GM13976 (cell line): ENCODE measurements around the gene PDCD6IP.

Source experiments
- DNase-seq: peaks from one replicate; pipeline ENCODE4 v3.0.0; 2012; ENCODE audit warnings: low spot score
- in situ Hi-C: fragments of 300-500 bp; cut with MboI; formaldehyde crosslinking; loops from one replicate; pipeline ENCODE4 v1.12.0; 2022; ENCODE audit warnings: low sequenced_read_pairs, mixed read lengths, inconsistent platforms; ENCODE audit not compliant: unreplicated experiment
- TF ChIP-seq, protein P1 (sequence below): IDR thresholded peaks from 2 replicates; pipeline ENCODE4 v1.5.1; 2012; ENCODE audit warnings: borderline replicate concordance, mild to moderate bottlenecking; ENCODE audit not compliant: insufficient read depth; ENCODE audit errors: extremely low read depth, missing control alignments, control extremely low read depth

PDCD6IP gene

DNA sequence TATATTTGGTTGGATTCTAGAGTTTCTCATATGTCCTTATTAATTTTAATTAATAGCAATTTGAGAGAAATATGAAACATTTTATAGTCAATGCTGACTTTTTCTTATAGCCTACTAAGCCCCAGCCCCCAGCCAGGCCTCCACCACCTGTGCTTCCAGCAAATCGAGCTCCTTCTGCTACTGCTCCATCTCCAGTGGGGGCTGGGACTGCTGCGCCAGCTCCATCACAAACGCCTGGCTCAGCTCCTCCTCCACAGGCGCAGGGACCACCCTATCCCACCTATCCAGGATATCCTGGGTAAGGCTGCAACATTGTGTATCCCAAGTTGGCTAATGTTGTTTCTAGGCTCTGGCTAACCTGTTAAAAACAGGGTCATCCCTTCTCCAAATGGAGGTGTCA is 66.7 kb downstream of the PDCD6IP start:
- no peak for DNase-seq
- TF ChIP-seq, protein P1, sequence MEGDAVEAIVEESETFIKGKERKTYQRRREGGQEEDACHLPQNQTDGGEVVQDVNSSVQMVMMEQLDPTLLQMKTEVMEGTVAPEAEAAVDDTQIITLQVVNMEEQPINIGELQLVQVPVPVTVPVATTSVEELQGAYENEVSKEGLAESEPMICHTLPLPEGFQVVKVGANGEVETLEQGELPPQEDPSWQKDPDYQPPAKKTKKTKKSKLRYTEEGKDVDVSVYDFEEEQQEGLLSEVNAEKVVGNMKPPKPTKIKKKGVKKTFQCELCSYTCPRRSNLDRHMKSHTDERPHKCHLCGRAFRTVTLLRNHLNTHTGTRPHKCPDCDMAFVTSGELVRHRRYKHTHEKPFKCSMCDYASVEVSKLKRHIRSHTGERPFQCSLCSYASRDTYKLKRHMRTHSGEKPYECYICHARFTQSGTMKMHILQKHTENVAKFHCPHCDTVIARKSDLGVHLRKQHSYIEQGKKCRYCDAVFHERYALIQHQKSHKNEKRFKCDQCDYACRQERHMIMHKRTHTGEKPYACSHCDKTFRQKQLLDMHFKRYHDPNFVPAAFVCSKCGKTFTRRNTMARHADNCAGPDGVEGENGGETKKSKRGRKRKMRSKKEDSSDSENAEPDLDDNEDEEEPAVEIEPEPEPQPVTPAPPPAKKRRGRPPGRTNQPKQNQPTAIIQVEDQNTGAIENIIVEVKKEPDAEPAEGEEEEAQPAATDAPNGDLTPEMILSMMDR, result no peak
- in situ Hi-C loops, result no loop called here

DNA sequence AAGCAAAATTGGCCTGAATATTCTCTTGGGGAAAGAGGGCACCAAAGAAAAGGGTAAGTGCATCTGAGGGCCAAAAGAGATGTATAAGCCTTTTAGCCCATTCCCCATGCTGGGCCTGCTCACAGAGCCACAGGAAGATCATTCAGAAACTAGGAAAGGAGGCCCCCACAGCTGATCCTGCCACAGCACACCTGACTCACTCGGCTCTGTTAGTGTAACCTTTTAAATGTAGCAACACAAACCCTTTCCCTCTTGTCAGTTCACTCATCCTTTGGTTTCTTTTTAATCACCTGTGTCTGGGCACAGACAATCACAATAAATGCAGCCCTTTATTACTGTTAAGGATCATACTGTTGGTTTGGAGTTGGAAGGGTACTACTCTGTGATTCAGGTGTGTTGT is 69.9 kb downstream of the PDCD6IP start:
- DNase-seq, result no peak
- in situ Hi-C loops, result no loop called here
- TF ChIP-seq, protein P1, result no peak

- no peak for DNase-seq
- TF ChIP-seq, protein P1, result no peak
- in situ Hi-C loops, result no loop called here
Observed at GRCh38 chr3:33869977-33870376, 71.5 kb downstream of the PDCD6IP start.

DNA sequence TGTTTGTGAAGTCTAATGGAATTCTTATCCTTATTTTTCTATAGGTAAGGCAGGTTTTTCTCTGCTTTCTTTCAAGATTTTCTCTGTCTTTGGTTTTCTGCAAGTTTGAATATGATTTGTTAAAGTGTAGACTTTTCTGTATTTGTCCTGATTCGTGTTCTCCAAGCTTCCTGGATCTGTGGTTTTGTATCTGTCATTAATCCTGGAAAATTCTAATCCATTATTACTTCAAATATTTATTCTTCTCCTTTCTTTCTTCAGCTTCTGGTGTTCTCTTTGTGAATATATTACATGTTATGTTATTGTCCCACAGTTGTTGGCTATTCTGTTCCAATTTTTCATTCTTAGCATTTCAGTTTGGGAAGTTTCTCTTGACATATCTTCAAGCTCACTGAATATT is 76.4 kb downstream of the PDCD6IP start:
- DNase-seq, result no peak
- in situ Hi-C loops, result no loop called here
- TF ChIP-seq, protein P1, result no peak

DNA sequence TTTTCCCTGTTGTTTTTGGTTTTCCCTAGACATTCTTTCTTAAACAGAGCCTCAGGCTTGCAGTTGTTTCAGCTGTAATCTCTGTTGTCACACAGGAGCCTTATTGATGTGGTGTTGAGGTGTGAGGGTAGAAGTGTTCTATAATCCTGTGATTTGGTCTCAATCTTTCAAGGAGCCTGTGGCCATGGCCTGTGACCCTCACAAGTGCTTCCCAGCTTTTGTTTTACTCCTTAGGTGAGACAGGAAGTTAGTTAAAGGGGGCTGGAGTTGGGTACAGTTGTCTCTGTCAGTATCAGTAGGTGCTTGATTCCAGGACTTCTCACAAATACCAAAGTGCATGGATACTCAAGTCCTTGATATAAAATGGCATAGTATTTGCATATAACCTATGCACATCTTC is 77.2 kb downstream of the PDCD6IP start:
- TF ChIP-seq, protein P1, result no peak
- no peak for DNase-seq
- in situ Hi-C loops, result no loop called here

DNA sequence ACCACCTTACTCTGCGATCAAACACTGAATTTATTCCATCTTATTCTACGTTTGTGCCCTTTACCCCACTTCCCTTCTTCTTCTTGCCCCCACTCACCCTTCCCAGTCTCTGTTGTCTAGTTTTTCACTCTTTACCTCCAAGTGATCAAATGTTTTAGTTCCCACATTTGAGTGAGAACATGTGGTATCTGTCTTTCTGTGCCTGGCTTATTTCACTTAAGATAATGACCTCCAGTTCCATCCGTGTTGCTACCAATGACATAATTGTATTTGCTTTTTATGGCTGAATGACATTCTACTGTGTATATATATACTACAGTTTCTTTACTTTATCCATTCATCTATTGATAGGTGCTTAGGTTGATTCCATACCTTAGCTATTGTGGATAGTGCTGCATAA is 78.8 kb downstream of the PDCD6IP start:
- in situ Hi-C loops, result no loop called here
- TF ChIP-seq, protein P1, result no peak
- no peak for DNase-seq

- DNase-seq, result no peak
- TF ChIP-seq, protein P1, result no peak
- in situ Hi-C loops, result no loop called here
Observed at GRCh38 chr3:33879540-33879939, 81.1 kb downstream of the PDCD6IP start.
